SJSA1 (cell line): ENCODE measurements around the gene BRAF. TPM values are rescaled to one million over a fixed set of nuclear protein-coding genes. Genes with fewer than 3 reads are reported as not detected.
"Not testable (repeated sequence)": the region's sequence is repeated elsewhere in the genome, so short reads cannot be mapped to it uniquely, and the experiment has no call there.

ENCODE experiments used
- DNase-seq, 2 experiments: peaks; one replicate each; pipeline ENCODE4 v3.0.0-alpha.2; 2015 to 2020; ENCODE audit warnings: low spot score in 2 of 2, low read depth in 1 of 2
- H3K27ac ChIP-seq: fragments of 250-450 bp; sonication (Bioruptor Pico); 2 replicates; pipeline ENCODE4 v1.5.1; 2020; ENCODE audit warnings: mild to moderate bottlenecking, moderate library complexity
- H3K27me3 ChIP-seq: fragments of 250-450 bp; sonication (Bioruptor Pico); replicated peaks from 2 replicates; pipeline ENCODE4 v1.5.1; 2020; ENCODE audit warnings: mild to moderate bottlenecking, moderate library complexity
- H3K36me3 ChIP-seq: fragments of 250-450 bp; sonication (Bioruptor Pico); 2 replicates; pipeline ENCODE4 v1.5.1; 2020; ENCODE audit warnings: mild to moderate bottlenecking
- H3K4me1 ChIP-seq: fragments of 250-450 bp; sonication (Bioruptor Pico); replicated peaks from 2 replicates; pipeline ENCODE4 v1.6.1; 2021; ENCODE audit warnings: mild to moderate bottlenecking
- H3K4me3 ChIP-seq: fragments of 250-450 bp; sonication (Bioruptor Pico); 2 replicates; pipeline ENCODE4 v1.5.1; 2020; ENCODE audit warnings: mild to moderate bottlenecking
- H3K9me3 ChIP-seq: fragments of 250-450 bp; sonication (Bioruptor Pico); replicated peaks from 2 replicates; pipeline ENCODE4 v1.5.1; 2020; ENCODE audit warnings: mild to moderate bottlenecking
- total RNA-seq: library from RNA; depleted of rRNA; stranded (reverse); fragments of >200 nt; shearing (Covaris generic); gene quantifications from 2 replicates; pipeline ENCODE4 v1.2.3, GENCODE V29; 2014

Gene BRAF
- total RNA-seq, 1 experiment from 2014 or later: 10.5 TPM

GRCh38 chr7:140908361-140908760 is 16.4 kb downstream of the BRAF start:
- Histone ChIP-seq H3K9me3 (no peaks in the 10 kb centered on the region), H3K27ac (no peak overlapping the region), H3K4me3 (no peak overlapping the region), H3K4me1 (no peaks in the 10 kb centered on the region; the same call in 1 of the 2 replicates), H3K36me3 (peaks cover 3% of the 10 kb centered on the region; the same call in 1 of the 2 replicates), H3K27me3 (no peaks in the 10 kb centered on the region)
- no peak for DNase-seq

DNA sequence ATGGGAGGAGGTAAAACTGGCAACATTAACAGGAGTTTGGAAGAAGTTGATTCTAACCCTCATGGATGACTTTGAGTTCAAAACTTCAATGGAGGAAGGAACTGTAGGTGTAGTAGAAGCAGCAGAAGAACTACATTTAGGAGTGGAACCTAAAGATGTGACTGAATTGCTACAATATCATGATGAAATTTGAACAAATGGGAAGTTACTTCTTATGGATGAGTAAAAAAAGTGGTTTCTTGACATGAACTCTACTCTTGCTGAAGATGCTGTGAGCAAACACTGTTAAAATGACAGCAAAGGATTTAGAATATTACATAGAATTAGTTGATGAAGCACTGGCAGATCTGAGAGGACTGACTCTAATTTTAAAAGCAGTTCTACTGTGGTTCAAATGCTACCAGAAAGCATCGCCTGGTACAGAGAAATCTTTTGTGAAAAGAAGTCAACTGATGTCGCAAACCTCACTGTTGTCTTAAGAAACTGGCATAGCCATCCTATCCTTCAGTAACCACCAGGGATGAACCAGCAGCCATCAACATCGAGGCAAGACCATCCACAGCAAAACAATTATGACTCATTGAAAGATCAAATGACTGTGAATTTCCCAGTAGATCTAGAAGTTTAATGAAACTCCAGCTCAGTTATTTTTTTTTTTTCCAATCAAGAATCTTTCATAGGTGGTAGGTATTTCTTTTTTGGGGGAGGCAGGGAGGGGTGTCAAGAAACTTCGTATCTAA is 20.8 kb downstream of the BRAF start:
- Histone ChIP-seq H3K27me3 (no peaks in the 10 kb centered on the region), H3K4me3 (no peak overlapping the region), H3K36me3 (peaks cover 3% of the 10 kb centered on the region; the same call in 1 of the 2 replicates), H3K4me1 (no peaks in the 10 kb centered on the region; the same call in 1 of the 2 replicates), H3K27ac (no peak overlapping the region), H3K9me3 (no peaks in the 10 kb centered on the region)
- no peak for DNase-seq

DNA sequence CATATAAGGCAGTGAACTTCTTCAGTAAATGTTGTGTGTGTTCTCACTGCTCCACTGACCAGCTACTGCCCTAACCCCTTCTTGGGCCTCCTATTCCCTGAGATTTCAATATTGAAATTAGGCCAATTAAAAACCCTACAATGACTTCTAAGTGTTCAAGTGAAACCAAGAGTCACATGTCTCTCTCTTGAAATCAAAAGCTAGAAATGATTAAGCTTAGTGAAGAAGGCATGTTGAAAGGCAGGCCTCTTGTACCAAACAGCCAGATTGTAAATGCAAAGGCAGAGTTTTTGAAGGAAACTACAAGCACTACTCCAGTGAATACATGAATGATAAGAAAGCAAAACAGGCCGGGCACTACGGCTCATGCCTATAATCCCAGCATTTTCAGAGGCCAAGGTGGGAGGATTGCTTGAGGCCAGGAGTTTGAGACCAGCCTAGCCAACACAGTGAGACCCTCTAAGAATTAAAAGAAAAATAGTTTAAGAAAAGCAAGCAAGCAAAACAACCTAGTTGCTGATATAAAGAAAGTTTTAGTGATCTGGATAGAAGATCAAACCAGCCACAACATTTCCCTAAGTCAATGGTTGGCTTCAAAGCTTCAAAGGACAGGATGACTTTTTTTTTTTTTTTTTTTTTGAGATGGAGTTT is 22.3 kb downstream of the BRAF start:
- no peak overlapping the region for H3K27ac ChIP-seq
- no peak overlapping the region for H3K4me3 ChIP-seq
- DNase-seq: no peak
- H3K4me1 ChIP-seq: peaks cover 5% of the 10 kb centered on the region
- peaks cover 3% of the 10 kb centered on the region; the same call in 1 of the 2 replicates for H3K36me3 ChIP-seq
- H3K27me3 ChIP-seq: no peaks in the 10 kb centered on the region
- H3K9me3 ChIP-seq: no peaks in the 10 kb centered on the region

DNA sequence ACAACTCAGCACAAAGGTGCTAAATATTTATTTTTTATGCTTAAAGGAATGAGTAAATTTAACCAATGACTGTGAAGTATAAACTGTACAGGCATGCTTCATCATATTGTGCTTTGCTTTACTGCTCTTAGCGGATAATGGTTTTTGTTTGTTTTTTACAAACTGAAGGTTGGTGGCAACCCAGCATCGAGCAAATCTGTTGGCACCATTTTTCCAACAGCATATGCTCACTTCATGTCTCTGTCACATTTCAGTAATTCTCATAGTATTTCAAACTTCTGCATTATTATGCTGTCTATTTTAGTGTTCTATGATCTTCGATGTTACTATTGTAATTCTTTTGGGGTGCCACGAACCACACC is 22.8 kb downstream of the BRAF start:
- no peak overlapping the region for H3K27ac ChIP-seq
- H3K4me1 ChIP-seq: peaks cover 5% of the 10 kb centered on the region
- peaks cover 3% of the 10 kb centered on the region; the same call in 1 of the 2 replicates for H3K36me3 ChIP-seq
- no peaks in the 10 kb centered on the region for H3K9me3 ChIP-seq
- H3K4me3 ChIP-seq: no peak overlapping the region
- no peaks in the 10 kb centered on the region for H3K27me3 ChIP-seq
- no peak for DNase-seq

- DNase-seq: no peak
- no peak overlapping the region for H3K27ac ChIP-seq
- H3K4me1 ChIP-seq: peaks cover 5% of the 10 kb centered on the region
- no peaks in the 10 kb centered on the region for H3K9me3 ChIP-seq
- H3K36me3 ChIP-seq: peaks cover 3% of the 10 kb centered on the region; the same call in 1 of the 2 replicates
- no peak overlapping the region for H3K4me3 ChIP-seq
- H3K27me3 ChIP-seq: no peaks in the 10 kb centered on the region
These were observed 24.8 kb downstream of the BRAF start for GRCh38 chr7:140899883-140900282.

GRCh38 chr7:140898786-140899536 is 25.8 kb downstream of the BRAF start:
- Histone ChIP-seq H3K4me3 (no peak overlapping the region), H3K9me3 (no peaks in the 10 kb centered on the region), H3K4me1 (peaks cover 5% of the 10 kb centered on the region), H3K27ac (no peak overlapping the region), H3K36me3 (peaks cover 2% of the 10 kb centered on the region; the same call in 1 of the 2 replicates), H3K27me3 (no peaks in the 10 kb centered on the region)
- peak in 1 of 2 experiments; percentile 11 for DNase-seq

DNA sequence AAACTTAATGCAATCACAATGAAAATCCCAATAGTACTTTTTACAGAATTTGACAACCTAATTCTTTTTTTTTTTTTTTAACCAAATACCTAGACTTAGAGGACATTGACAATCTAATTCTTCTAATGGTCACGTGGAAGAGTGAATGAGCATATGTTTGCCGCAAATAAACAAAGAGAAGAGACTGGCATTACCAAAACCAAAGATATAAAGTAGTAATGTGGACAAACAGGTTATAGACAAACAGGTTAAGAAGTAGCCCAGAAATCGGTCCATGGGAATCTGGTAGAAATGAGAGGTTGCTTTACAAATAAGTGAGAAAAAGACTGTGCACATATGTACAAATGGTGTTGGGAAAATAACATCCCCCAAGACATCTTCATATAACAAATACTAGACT is 27.7 kb downstream of the BRAF start:
- Histone ChIP-seq H3K27ac (no peak overlapping the region), H3K4me3 (no peak overlapping the region), H3K36me3 (no peaks in the 10 kb centered on the region), H3K4me1 (peaks cover 5% of the 10 kb centered on the region), H3K9me3 (no peaks in the 10 kb centered on the region), H3K27me3 (no peaks in the 10 kb centered on the region)
- no peak for DNase-seq

DNA sequence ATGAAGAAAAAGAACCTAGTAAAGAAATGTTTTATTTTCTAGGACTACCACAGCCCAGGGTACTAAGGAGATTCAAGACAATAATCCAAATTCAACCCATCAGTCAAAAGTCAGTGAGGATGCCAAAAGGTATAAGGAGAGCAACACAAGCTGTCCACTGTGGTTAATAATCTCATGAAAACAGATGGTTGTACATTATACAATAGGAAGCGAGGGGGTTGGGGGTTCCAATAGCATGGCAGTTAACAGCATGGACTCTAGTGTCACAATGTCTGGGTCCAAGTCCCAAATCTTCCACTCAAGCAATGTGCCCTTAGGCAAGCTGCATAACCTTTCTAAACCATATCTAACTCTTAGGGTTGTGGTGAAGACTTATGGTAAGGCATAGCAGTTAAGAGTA is 35.1 kb downstream of the BRAF start:
- Histone ChIP-seq H3K4me3 (no peak overlapping the region), H3K27me3 (no peaks in the 10 kb centered on the region), H3K27ac (no peak overlapping the region), H3K9me3 (no peaks in the 10 kb centered on the region), H3K36me3 (no peaks in the 10 kb centered on the region), H3K4me1 (peaks cover 5% of the 10 kb centered on the region)
- DNase-seq: no peak

- Histone ChIP-seq H3K36me3 (no peaks in the 10 kb centered on the region), H3K27ac (no peak overlapping the region), H3K9me3 (no peaks in the 10 kb centered on the region), H3K4me1 (peaks cover 5% of the 10 kb centered on the region), H3K4me3 (no peak overlapping the region), H3K27me3 (no peaks in the 10 kb centered on the region)
- no peak for DNase-seq
These were observed 35.6 kb downstream of the BRAF start for GRCh38 chr7:140889150-140889549.

DNA sequence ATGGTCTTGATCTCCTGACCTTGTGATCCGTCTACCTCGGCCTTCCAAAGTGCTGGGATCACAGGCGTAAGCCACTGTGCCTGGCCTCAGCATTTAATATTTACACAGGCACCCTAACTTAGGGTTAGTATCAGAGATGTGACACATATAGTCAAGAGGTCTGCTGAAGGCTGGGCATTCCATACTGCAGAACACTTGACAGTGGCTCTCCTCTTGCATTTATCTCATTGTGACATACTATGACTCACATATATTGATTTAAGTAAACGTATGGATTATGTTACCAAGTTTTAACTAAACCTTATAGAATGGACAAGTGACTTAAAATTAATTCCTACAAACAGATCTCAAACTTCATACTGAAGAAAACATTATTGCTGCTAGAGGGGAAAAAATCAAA is 36.6 kb downstream of the BRAF start:
- Histone ChIP-seq H3K4me3 (no peak overlapping the region), H3K27me3 (no peaks in the 10 kb centered on the region), H3K36me3 (no peaks in the 10 kb centered on the region), H3K9me3 (no peaks in the 10 kb centered on the region), H3K27ac (no peak overlapping the region), H3K4me1 (peaks cover 5% of the 10 kb centered on the region)
- DNase-seq: no peak

- Histone ChIP-seq H3K36me3 (no peaks in the 10 kb centered on the region), H3K4me3 (no peak overlapping the region), H3K27ac (no peak overlapping the region), H3K27me3 (no peaks in the 10 kb centered on the region), H3K9me3 (no peaks in the 10 kb centered on the region), H3K4me1 (peaks cover 5% of the 10 kb centered on the region)
- DNase-seq: no peak
These were observed 38.9 kb downstream of the BRAF start for GRCh38 chr7:140885735-140886334.

DNA sequence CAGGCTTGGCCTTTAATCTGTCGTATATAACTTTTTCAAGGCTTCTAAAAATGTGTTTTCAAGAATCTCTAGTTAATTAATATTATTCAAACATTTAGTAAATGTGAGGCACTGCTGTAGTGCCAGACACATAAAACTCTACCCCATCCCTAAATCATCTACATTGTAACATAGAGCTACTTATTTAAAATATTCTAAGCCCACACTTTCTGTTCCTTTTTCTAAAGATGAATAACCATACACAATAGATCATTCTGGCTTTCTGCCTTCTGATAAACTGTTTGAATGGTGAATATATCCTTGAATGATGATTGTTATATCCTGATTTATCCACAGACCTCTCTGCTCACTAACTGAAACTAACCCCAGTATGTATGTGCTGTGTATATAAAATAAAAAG is 41.4 kb downstream of the BRAF start:
- Histone ChIP-seq H3K27ac (no peak overlapping the region), H3K9me3 (no peaks in the 10 kb centered on the region), H3K4me3 (no peak overlapping the region), H3K36me3 (no peaks in the 10 kb centered on the region), H3K27me3 (no peaks in the 10 kb centered on the region), H3K4me1 (peaks cover 5% of the 10 kb centered on the region)
- no peak for DNase-seq

GRCh38 chr7:140882834-140883233 is 41.9 kb downstream of the BRAF start:
- H3K9me3 ChIP-seq, H3K4me1 ChIP-seq, H3K36me3 ChIP-seq, H3K27ac ChIP-seq, H3K4me3 ChIP-seq, DNase-seq, H3K27me3 ChIP-seq: not testable (repeated sequence)
